Activated B cell treated with CpG ODN at 0.5 μM for 24 hours (primary cell): ENCODE data around the gene SORCS1. TPM values are rescaled to one million over a fixed set of nuclear protein-coding genes. Genes with fewer than 3 reads are reported as not detected.

Source experiments
- ATAC-seq: fragments of 200-7000 bp; cut with Tn5 transposase; one replicate; pipeline ENCODE4 v1.10.0; 2021; ENCODE audit warnings: low read depth, mild to moderate bottlenecking, moderate library complexity
- CTCF ChIA-PET: fragments of 350-600 bp; sonication (Branson Sonifier 250); formaldehyde crosslinking; loops from one replicate; lab custom pipeline; 2021; ENCODE audit warnings: antibody characterized with exemption; lab: Charles Lee
- POLR2A ChIA-PET: fragments of 350-600 bp; sonication (Branson Sonifier 250); formaldehyde crosslinking; loops from one replicate; lab custom pipeline; 2021; ENCODE audit warnings: antibody characterized with exemption; lab: Charles Lee
- DNase-seq: peaks from one replicate; pipeline ENCODE4 v3.0.0; 2022
- H3K27ac Mint-ChIP-seq: one replicate; pipeline ENCODE4 v1.8.0; 2020; ENCODE audit warnings: mixed read lengths
- H3K27me3 Mint-ChIP-seq: one replicate; pipeline ENCODE4 v1.8.0; 2021; ENCODE audit warnings: mixed read lengths
- H3K36me3 Mint-ChIP-seq: one replicate; pipeline ENCODE4 v1.8.0; 2021; ENCODE audit warnings: low read depth, mixed read lengths
- H3K4me1 Mint-ChIP-seq: one replicate; pipeline ENCODE4 v1.8.0; 2021; ENCODE audit warnings: mixed read lengths
- H3K4me3 Mint-ChIP-seq: one replicate; pipeline ENCODE4 v1.8.0; 2020; ENCODE audit warnings: mild to moderate bottlenecking, mixed read lengths
- H3K9me3 Mint-ChIP-seq: one replicate; pipeline ENCODE4 v1.8.0; 2020; ENCODE audit warnings: mixed read lengths
- CTCF ChIP-seq: fragments of 200-600 bp; IDR thresholded peaks from one replicate; pipeline ENCODE4 v1.8.0; 2022; ENCODE audit warnings: antibody characterized with exemption, mild to moderate bottlenecking
- intact Hi-C: fragments of 100-400 bp; cut with micrococcal nuclease; formaldehyde crosslinking; loops from one replicate; pipeline ENCODE4 v1.15.1; 2024
- total RNA-seq: library from RNA; stranded (reverse); gene quantifications from 2 replicates; pipeline ENCODE4 v1.2.3, GENCODE V29; 2022

The SORCS1 gene
- total RNA-seq, 1 donor from 2014 or later: not detected

- ATAC-seq: no peak
- intact Hi-C loops: no loop called here
- no peak overlapping the region for H3K4me3 Mint-ChIP-seq
- no peaks in the 10 kb centered on the region for H3K27me3 Mint-ChIP-seq
- ChIA-PET CTCF (no interaction called here), POLR2A (no interaction called here)
- no peaks in the 10 kb centered on the region for H3K36me3 Mint-ChIP-seq
- DNase-seq: no peak
- no peak overlapping the region for H3K27ac Mint-ChIP-seq
- H3K4me1 Mint-ChIP-seq: no peaks in the 10 kb centered on the region
- TF ChIP-seq CTCF: no peak
- H3K9me3 Mint-ChIP-seq: peaks cover 5% of the 10 kb centered on the region
Measured at GRCh38 chr10:106802949-106803348, 361.6 kb downstream of the SORCS1 start.

DNA sequence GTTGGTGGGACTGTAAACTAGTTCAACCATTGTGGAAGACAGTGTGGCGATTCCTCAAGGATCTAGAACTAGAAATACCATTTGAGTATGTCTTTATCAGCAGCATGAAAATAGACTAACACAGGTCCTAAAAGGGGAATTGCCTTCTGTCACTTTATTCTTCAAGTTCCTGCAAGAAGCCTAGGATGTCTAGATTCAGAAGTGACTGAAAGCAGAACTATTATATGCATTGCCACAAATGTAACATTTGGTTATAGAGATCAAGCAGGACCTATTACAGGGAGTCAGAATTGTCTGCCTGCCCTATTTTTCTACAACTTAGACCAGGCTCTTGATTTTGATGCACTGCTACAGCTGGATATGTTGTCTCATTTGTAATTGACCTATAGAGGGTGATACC is 364.7 kb downstream of the SORCS1 start:
- no peak for TF ChIP-seq CTCF
- peaks cover 5% of the 10 kb centered on the region for H3K9me3 Mint-ChIP-seq
- ChIA-PET CTCF (no interaction called here), POLR2A (no interaction called here)
- no peaks in the 10 kb centered on the region for H3K27me3 Mint-ChIP-seq
- intact Hi-C loops: loop anchor here (5.0 kb wide), 1 partner anchor 1983 kb away; no protein-coding TSS in a partner anchor
- no peaks in the 10 kb centered on the region for H3K36me3 Mint-ChIP-seq
- DNase-seq (no peak), ATAC-seq (no peak)
- no peaks in the 10 kb centered on the region for H3K4me1 Mint-ChIP-seq
- H3K4me3 Mint-ChIP-seq: no peak overlapping the region
- no peak overlapping the region for H3K27ac Mint-ChIP-seq

DNA sequence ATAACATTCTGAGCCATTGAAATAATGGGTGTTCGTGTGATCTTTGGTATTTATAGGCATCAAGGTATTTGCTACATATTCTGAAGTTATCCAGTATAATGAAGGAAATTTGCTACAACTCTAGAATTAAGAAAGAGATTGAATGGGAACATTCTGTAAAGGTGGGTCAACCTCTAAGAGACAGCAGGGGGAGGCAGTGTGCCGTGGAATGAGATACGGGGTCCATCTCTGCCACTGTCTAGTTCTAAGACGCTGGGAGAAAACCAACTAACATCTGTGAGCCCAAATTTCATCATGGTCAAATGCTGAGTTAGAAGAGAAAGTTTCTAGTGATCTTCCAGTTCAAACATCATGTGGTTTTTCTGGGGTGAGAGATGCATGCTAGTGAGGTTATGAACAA is 368.9 kb downstream of the SORCS1 start:
- H3K4me3 Mint-ChIP-seq: no peak overlapping the region
- intact Hi-C loops: loop anchor here (5.0 kb wide), 1 partner anchor 1987 kb away; no protein-coding TSS in a partner anchor
- no peak for ATAC-seq
- peaks cover 5% of the 10 kb centered on the region for H3K9me3 Mint-ChIP-seq
- POLR2A ChIA-PET: no interaction called here
- CTCF ChIA-PET: no interaction called here
- no peak for DNase-seq
- no peak overlapping the region for H3K27ac Mint-ChIP-seq
- no peaks in the 10 kb centered on the region for H3K36me3 Mint-ChIP-seq
- no peaks in the 10 kb centered on the region for H3K27me3 Mint-ChIP-seq
- TF ChIP-seq CTCF: no peak
- H3K4me1 Mint-ChIP-seq: no peaks in the 10 kb centered on the region

- intact Hi-C loops: no loop called here
- no peak for TF ChIP-seq CTCF
- H3K36me3 Mint-ChIP-seq: no peaks in the 10 kb centered on the region
- ChIA-PET CTCF (no interaction called here), POLR2A (no interaction called here)
- H3K4me3 Mint-ChIP-seq: no peak overlapping the region
- H3K4me1 Mint-ChIP-seq: no peaks in the 10 kb centered on the region
- peaks cover 6% of the 10 kb centered on the region for H3K9me3 Mint-ChIP-seq
- ATAC-seq: no peak
- H3K27me3 Mint-ChIP-seq: no peaks in the 10 kb centered on the region
- DNase-seq: no peak
- no peak overlapping the region for H3K27ac Mint-ChIP-seq
Measured at GRCh38 chr10:106793617-106794016, 370.9 kb downstream of the SORCS1 start.

DNA sequence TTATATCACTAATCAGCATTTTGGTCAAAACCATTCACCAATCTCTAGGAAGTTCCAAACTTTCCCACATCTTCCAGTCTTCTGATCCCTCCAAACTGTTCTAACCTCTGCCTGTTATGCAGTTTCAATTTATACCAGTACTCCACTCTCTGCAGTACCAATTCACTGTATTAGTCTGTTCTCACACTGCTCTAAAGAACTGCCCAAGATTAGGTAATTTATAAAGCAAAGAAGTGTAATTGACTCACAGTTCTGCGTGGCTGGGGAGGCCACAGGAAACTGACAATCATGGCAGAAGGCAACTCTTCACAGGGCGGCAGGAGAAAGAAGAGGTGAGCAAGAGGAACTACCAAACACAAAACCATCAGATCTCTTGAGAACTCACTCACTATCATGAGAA is 374.9 kb downstream of the SORCS1 start:
- H3K27me3 Mint-ChIP-seq: no peaks in the 10 kb centered on the region

More for the DNA sequence above, 374.9 kb downstream of the SORCS1 start:
- Mint-ChIP-seq H3K4me1 (no peaks in the 10 kb centered on the region), H3K27ac (no peak overlapping the region), H3K9me3 (peaks cover 4% of the 10 kb centered on the region), H3K4me3 (no peak overlapping the region), H3K36me3 (no peaks in the 10 kb centered on the region)
- DNase-seq (no peak), ATAC-seq (no peak)
- ChIA-PET POLR2A (no interaction called here), CTCF (no interaction called here)
- TF ChIP-seq CTCF: no peak
- intact Hi-C loops: no loop called here
